GM21717 (cell line): ENCODE measurements around the gene AKAP8.
"Not testable (repeated sequence)": the region's sequence is repeated elsewhere in the genome, so short reads cannot be mapped to it uniquely, and the experiment has no call there.

Experiments
- ATAC-seq: cut with Tn5 transposase; IDR thresholded peaks from one replicate; pipeline ENCODE4 v1.9.1; 2021; ENCODE audit warnings: mild to moderate bottlenecking, moderate library complexity; ENCODE audit not compliant: unreplicated experiment

The AKAP8 gene

GRCh38 chr19:15379083-15379998 lies at the start of gene AKAP8:
Gene AKAP8, minus strand, starts transcription at chr19:15379787. Its CDS starts 56 bp downstream, at chr19:15379731.
- ATAC-seq, result peak; percentile 71

GRCh38 chr19:15427991-15428471 lies 48.4 kb upstream of the AKAP8 start:
- no peak for ATAC-seq

GRCh38 chr19:15427350-15427700 lies 47.7 kb upstream of the AKAP8 start:
- no peak for ATAC-seq

- no peak for ATAC-seq
Observed at GRCh38 chr19:15426485-15427349, 47.1 kb upstream of the AKAP8 start.

- no peak for ATAC-seq
Observed at GRCh38 chr19:15425321-15425950, 45.8 kb upstream of the AKAP8 start.

- no peak for ATAC-seq
Observed at GRCh38 chr19:15424692-15425272, 45.2 kb upstream of the AKAP8 start.

GRCh38 chr19:15424121-15424520 lies 44.5 kb upstream of the AKAP8 start:
- ATAC-seq, result no peak

GRCh38 chr19:15423130-15423529 lies 43.5 kb upstream of the AKAP8 start:
- no peak for ATAC-seq

GRCh38 chr19:15422296-15423075 lies 42.9 kb upstream of the AKAP8 start:
- ATAC-seq, result no peak

- no peak for ATAC-seq
Observed at GRCh38 chr19:15421721-15422260, 42.2 kb upstream of the AKAP8 start.

- no peak for ATAC-seq
Observed at GRCh38 chr19:15421136-15421695, 41.6 kb upstream of the AKAP8 start.

- no peak for ATAC-seq
Observed at GRCh38 chr19:15419413-15420025, 39.9 kb upstream of the AKAP8 start.

- ATAC-seq, result peak; percentile 91
Observed at GRCh38 chr19:15418579-15419412, 39.2 kb upstream of the AKAP8 start, which contains the start of gene AKAP8L. Gene AKAP8L, minus strand, starts transcription at chr19:15418988. Its CDS starts 65 bp downstream, at chr19:15418923.

GRCh38 chr19:15418231-15418578 lies 38.6 kb upstream of the AKAP8 start:
- no peak for ATAC-seq

- ATAC-seq, result no peak
Observed at GRCh38 chr19:15417699-15418098, 38.1 kb upstream of the AKAP8 start.

- no peak for ATAC-seq
Observed at GRCh38 chr19:15412832-15413231, 33.2 kb upstream of the AKAP8 start.

GRCh38 chr19:15411351-15411750 lies 31.8 kb upstream of the AKAP8 start:
- not testable (repeated sequence) for ATAC-seq

- ATAC-seq, result no peak
Observed at GRCh38 chr19:15404780-15405211, 25.2 kb upstream of the AKAP8 start.
